Heart right ventricle (tissue), 16 donors: ENCODE measurements around the gene FSTL3. TPM values are rescaled to one million over a fixed set of nuclear protein-coding genes. Genes with fewer than 3 reads are reported as not detected.

Source experiments
- ATAC-seq, 8 donors: fragments of 200-7000 bp; cut with Tn5 transposase; one replicate each; pipeline ENCODE4 v1.9.1; 2020; ENCODE audit warnings: mild to moderate bottlenecking in 8 of 8, moderate library complexity in 8 of 8, moderate number of reproducible peaks in 1 of 8
- DNase-seq, 2 donors: peaks; one replicate each; pipeline ENCODE4 v3.0.0-alpha.2; 2020
- H3K27ac ChIP-seq, 10 donors: fragments of 200-600 bp; sonication (generic) in 2 of 10; one replicate each; pipeline versions ENCODE4 v1.5.0 to v1.8.0; 2020 to 2022; ENCODE audit warnings: mild to moderate bottlenecking in 3 of 10
- H3K27me3 ChIP-seq, 7 donors: fragments of 200-600 bp; one replicate each; pipeline ENCODE4 v1.8.0; 2021 to 2022; ENCODE audit warnings: mild to moderate bottlenecking in 2 of 7
- H3K36me3 ChIP-seq, 9 donors: fragments of 200-600 bp; sonication (generic) in 1 of 9; one replicate each; pipeline versions ENCODE4 v1.5.0 to v1.8.0; 2020 to 2022; ENCODE audit warnings: mild to moderate bottlenecking in 2 of 9
- H3K4me1 ChIP-seq, 9 donors: fragments of 200-600 bp; sonication (generic) in 1 of 9; one replicate each; pipeline versions ENCODE4 v1.5.0 to v1.8.0; 2020 to 2022; ENCODE audit warnings: mild to moderate bottlenecking in 4 of 9
- H3K4me3 ChIP-seq, 10 donors: fragments of 200-600 bp; sonication (generic) in 2 of 10; one replicate each; pipeline versions ENCODE4 v1.5.0 to v1.8.0; 2020 to 2022; ENCODE audit warnings: mild to moderate bottlenecking in 7 of 10, moderate library complexity in 2 of 10
- H3K9me3 ChIP-seq, 11 donors: fragments of 200-600 bp in 10 of 11; sonication (generic) in 2 of 11; one replicate each; pipeline versions ENCODE4 v1.5.0 to v1.8.0; 2013 to 2022; ENCODE audit warnings: mild to moderate bottlenecking in 2 of 11, control low read depth in 1 of 11, moderate library complexity in 1 of 11
- CTCF ChIP-seq, 9 donors: fragments of 200-600 bp; sonication (generic) in 2 of 9; IDR thresholded peaks; one replicate each; pipeline versions ENCODE4 v1.5.0 to v1.8.0; 2021 to 2022; ENCODE audit warnings: antibody characterized with exemption in 9 of 9, mild to moderate bottlenecking in 5 of 9, moderate library complexity in 1 of 9
- WGBS, 2 donors: extraction: QIAGEN DNeasy Blood & Tissue Kit; methylation state at CpG; one replicate each; pipeline ENCODE4 v1.1.7; 2013; ENCODE audit warnings: inconsistent platforms in 1 of 2; 5-methylcytosine and 5-hydroxymethylcytosine counted together
- intact Hi-C, 10 donors: fragments of 100-400 bp; cut with DNase I; formaldehyde crosslinking; loops; one replicate each; pipeline versions ENCODE4 v1.11.1 to v1.14.2; 2022
- polyA plus RNA-seq, 2 donors: library from polyadenylated mRNA; stranded (reverse); fragments of 200-250 nt; gene quantifications; one replicate each; pipeline ENCODE4 v1.2.3, GENCODE V29; 2013
- total RNA-seq, 10 donors: library from RNA; stranded (reverse); fragmentation: NEBNext Ultra II Directional in 3 of 10; extraction: Animal tissue kit (Norgen Biotek cat#: 25700) in 3 of 10; gene quantifications; one replicate each; pipeline versions ENCODE4 v1.2.1 to v1.2.4, GENCODE V29; 2021 to 2023
- donor health status: Arrhythmogenic right ventricular cardiomyopathy.
- donor health status: ischemic (EF 13 %, LVEDD 7.1; RV severe dilation, severe dysfunction).
- donor health status: healthy with polysubstance abuse.
- donor health status: DM: no; HTN: yes; CAD: no.
- donor health status: DM: no; HTN: no; CAD: no.
- donor health status: ischemic (EF 25% LVEDD 6.9; RV normal size, moderate dysfunction).
- donor health status: ischemic (EF 25% LVEDD 5.7; RV mildly dilated, moderate dysfunction).
- donor health status: healthy.
- donor health status: DM: yes; HTN: yes; CAD: no.
- donor health status: Ischemic cardiomyopathy.
- donor health status: ischemic (EF 35%, LVEDD 5.7; RV mildly dilated, moderate dysfunction).
- donor health status: nonischemic (EF 11% LVEDD 7.7; RV severe dilation, severe dysfunction).
- donor health status: DM: yes; HTN: yes; CAD: no.
- donor health status: PGD.
- donor health status: ischemic (EF 29% LVEDD 5.4; RV normal size, mild dysfunction).
- donor health status: nonischemic (EF 23%, LVEDD 6.1; RV moderate dilation, normal function).

FSTL3 gene
- total and polyA plus RNA-seq, 12 donors: 33.4 to 279 (median 84.7) TPM

- no peak overlapping the region for H3K4me3 ChIP-seq
- 70 to 80% methylated on average over 9 of the region's 9 CpGs for WGBS, 2 donors
- ATAC-seq (no peak), DNase-seq (no peak)
- no peak overlapping the region for H3K27ac ChIP-seq
- peaks cover 0 to 23% (median 10%) of the 10 kb centered on the region in 9 donors for H3K4me1 ChIP-seq
- intact Hi-C loops: no loop called here
- no peak for TF ChIP-seq CTCF (IDR thresholded peaks at IDR 0.05)
- H3K27me3 ChIP-seq: peaks cover 0 to 10% (median 0%) of the 10 kb centered on the region in 7 donors
- H3K36me3 ChIP-seq: no peaks in the 10 kb centered on the region
- H3K9me3 ChIP-seq: peaks cover 0 to 7% (median 0%) of the 10 kb centered on the region in 11 donors
These were observed 5.5 kb upstream of the FSTL3 start for GRCh38 chr19:670609-671075.

- Histone ChIP-seq H3K9me3 (no peaks in the 10 kb centered on the region), H3K27me3 (peaks cover 0 to 28% (median 0%) of the 10 kb centered on the region in 7 donors), H3K36me3 (peaks cover 0 to 5% (median 0%) of the 10 kb centered on the region in 9 donors), H3K27ac (peak overlapping the region in 8 of 10 donors; percentile 35 to 98 (median 72)), H3K4me1 (peaks cover 8 to 56% (median 39%) of the 10 kb centered on the region in 9 donors), H3K4me3 (no peak overlapping the region)
- intact Hi-C loops: no loop called here
- TF ChIP-seq CTCF (IDR thresholded peaks at IDR 0.05): no peak
- DNase-seq: peak in 1 of 2 donors; percentile 62
- ATAC-seq: peak in 5 of 8 donors; percentile 2 to 16 (median 5)
- 59% methylated on average over 38 of the region's 38 CpGs for WGBS, 2 donors
These were observed 1.7 kb upstream of the FSTL3 start for GRCh38 chr19:674282-675151.

- no peak for ATAC-seq
- intact Hi-C loops: no loop called here
- TF ChIP-seq CTCF (IDR thresholded peaks at IDR 0.05): no peak
- H3K9me3 ChIP-seq: no peaks in the 10 kb centered on the region
- 9 to 12% methylated on average over 14 to 31 of the region's 31 CpGs for WGBS, 2 donors
- H3K27me3 ChIP-seq: peaks cover 0 to 28% (median 0%) of the 10 kb centered on the region in 7 donors
- peak overlapping the region; percentile 31 to 98 (median 90) for H3K27ac ChIP-seq
- peaks cover 0 to 5% (median 0%) of the 10 kb centered on the region in 9 donors for H3K36me3 ChIP-seq
- H3K4me3 ChIP-seq: peak overlapping the region in 9 of 10 donors; percentile 45 to 72 (median 61)
- DNase-seq: no peak
- peaks cover 10 to 59% (median 41%) of the 10 kb centered on the region in 9 donors for H3K4me1 ChIP-seq
These were observed 219 bp upstream of the FSTL3 start for GRCh38 chr19:676007-676338.

GRCh38 chr19:677201-677600 lies 1.0 kb downstream of the FSTL3 start:
- ATAC-seq (peak; percentile 3 to 67 (median 28)), DNase-seq (peak; percentile 75 to 84)
- peaks cover 0 to 28% (median 0%) of the 10 kb centered on the region in 7 donors for H3K27me3 ChIP-seq
- 4% methylated on average over 14 to 15 of the region's 15 CpGs for WGBS, 2 donors
- H3K27ac ChIP-seq: peak overlapping the region; percentile 68 to 98 (median 93)
- intact Hi-C loops: no loop called here
- no peaks in the 10 kb centered on the region for H3K9me3 ChIP-seq
- no peak for TF ChIP-seq CTCF (IDR thresholded peaks at IDR 0.05)
- peaks cover 10 to 64% (median 41%) of the 10 kb centered on the region in 9 donors for H3K4me1 ChIP-seq
- peak overlapping the region; percentile 35 to 72 (median 61) for H3K4me3 ChIP-seq
- H3K36me3 ChIP-seq: peaks cover 0 to 13% (median 0%) of the 10 kb centered on the region in 9 donors
